Measurements from ENCODE around the gene PTPRR.
"Not testable (repeated sequence)": the region's sequence is repeated elsewhere in the genome, so short reads cannot be mapped to it uniquely, and the experiment has no call there.

Gene PTPRR

GRCh38 chr12:70838127-70838526 lies 82.4 kb downstream of the PTPRR start:
- no peak for DNase-seq

GRCh38 chr12:70837026-70837425 lies 83.5 kb downstream of the PTPRR start:
- no peak for DNase-seq

DNA sequence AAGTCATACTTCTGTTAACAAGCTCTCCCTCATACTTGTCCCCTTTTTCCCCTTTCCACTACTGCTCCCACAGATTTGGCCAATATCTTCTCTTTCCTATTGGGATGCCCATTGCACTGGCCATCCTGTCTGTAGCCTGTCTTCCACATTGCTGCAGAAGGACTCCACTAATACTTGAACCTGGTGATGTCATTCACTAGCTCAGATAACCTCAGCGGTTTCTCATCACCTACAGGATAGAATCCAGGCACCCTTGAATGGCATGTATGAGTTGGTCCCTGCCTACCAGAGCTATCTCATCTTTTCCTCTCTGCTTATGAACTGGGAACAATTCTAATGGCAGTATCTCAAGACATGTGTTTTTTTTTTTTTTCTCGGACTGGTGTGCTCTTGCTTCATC lies 84.6 kb downstream of the PTPRR start:
- DNase-seq, result no peak

DNA sequence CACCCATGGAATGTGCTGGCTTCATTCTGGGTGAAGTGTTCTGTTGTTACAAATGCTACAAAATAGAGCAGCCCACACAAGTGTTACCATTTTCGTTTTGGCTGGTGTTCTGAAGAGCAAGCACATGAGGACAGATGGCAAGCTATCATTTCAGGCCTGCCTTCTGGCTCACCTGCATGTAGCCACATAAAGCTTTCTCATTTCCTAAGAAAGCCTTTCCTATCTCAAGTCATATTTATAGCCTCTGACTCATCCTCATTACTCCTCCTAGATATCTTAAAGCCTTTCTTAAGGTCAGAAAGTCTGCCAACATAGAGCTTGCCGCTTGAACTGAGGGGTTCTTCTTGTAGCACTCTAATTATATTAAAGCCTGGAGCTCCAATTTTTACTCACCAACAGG lies 89.0 kb downstream of the PTPRR start:
- DNase-seq, result no peak

GRCh38 chr12:70830221-70831061 lies 90.1 kb downstream of the PTPRR start:
- DNase-seq, result no peak

DNA sequence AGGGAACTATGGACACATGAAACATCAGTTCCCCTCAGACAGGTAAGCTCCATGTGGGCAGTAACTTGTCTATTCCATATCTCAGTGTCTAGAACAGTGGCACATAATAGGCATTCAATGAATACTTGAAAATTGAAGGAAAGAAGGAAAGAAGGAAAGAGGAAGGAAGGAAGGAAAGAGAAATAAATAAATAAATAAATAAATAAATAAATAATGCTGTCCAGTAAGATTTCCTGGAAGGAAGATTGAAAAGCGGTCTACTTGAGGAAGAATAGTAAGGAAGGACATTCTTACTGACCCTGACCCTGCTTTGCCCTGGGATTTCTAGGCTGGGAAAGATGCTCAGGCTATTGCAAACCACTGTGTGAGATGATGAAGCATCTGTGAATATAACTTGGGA lies 91.5 kb downstream of the PTPRR start:
- no peak for DNase-seq

DNA sequence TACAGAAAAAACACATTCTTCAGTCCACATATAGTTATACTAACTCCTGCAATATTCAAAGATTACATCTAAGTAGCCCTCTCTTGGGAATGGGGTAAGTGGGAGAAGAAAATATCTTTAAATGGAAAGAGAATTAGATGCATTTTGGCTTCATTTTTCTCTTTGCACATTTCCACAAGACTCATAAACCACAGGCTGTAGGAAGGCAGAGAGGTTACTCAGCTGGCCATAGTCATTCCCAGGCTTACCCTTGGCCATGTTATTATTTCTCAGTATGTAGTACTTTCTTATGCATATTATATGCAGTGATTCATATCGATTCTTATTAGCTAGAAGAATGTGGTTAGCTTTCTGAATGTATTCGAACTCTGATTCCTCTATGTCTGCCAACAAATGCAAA lies 92.2 kb downstream of the PTPRR start:
- no peak for DNase-seq

GRCh38 chr12:70826156-70826555 lies 94.4 kb downstream of the PTPRR start:
- DNase-seq, result no peak

GRCh38 chr12:70824511-70824910 lies 96.0 kb downstream of the PTPRR start:
- no peak for DNase-seq

GRCh38 chr12:70823182-70823976 lies 97.2 kb downstream of the PTPRR start:
- no peak for DNase-seq

DNA sequence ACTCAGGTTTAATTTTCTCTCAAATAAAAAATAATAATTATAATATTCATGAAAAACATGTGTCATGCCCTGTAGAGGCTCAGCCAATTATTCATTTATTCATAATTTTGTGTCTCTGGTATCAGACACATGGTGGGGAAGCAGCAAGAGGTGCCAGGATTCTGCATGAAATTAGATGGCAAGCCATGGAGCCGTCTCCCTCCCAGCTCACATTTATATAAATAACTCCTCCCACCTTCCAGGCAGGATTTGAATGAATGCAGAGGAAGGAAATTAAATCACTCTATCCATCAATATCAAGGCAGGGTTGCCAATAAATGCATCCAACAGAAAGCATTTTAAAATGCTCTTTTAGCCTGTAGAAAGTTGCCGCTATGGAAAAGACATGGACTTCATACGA lies 98.1 kb downstream of the PTPRR start:
- no peak for DNase-seq

DNA sequence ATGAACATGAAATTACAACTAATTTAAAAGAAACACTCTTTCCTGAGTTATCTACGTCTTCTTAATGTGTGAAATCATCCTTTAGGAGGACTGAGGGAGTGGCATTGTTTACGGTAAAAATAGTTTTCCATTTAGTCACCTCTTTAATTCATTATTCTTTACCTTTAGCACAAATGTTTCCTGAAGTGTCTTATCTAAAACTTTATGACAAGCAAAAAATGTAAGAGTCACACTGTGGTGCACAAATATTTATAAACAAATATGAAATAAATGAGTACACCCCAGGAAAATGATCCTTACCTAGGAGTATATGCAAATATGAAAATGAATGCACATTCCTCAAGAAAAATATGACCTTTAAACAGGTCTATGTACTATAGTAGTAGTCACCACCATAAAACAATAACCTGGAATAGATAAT lies 104.6 kb downstream of the PTPRR start:
- DNase-seq, result no peak

GRCh38 chr12:70815056-70815455 lies 105.5 kb downstream of the PTPRR start:
- no peak for DNase-seq

DNA sequence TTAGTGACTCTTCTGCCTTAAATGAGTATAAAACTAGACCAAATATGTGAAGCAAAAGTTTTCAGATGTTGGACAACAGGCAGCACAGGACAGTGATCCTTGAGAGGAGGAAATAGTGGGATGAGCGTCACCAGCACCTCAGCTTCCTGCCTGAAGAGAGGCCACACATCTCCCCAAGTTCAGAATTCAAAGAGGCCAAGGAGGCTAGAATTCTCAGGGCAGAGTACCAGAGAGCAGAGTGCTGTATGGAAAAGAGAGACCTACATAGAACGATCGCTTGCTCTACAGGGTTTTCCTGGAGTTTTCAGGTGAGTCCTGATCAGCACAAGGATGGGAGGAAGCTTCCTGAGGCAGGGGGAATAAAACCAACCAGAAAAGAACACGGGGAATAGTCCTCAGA lies 107.0 kb downstream of the PTPRR start:
- DNase-seq, result no peak

DNA sequence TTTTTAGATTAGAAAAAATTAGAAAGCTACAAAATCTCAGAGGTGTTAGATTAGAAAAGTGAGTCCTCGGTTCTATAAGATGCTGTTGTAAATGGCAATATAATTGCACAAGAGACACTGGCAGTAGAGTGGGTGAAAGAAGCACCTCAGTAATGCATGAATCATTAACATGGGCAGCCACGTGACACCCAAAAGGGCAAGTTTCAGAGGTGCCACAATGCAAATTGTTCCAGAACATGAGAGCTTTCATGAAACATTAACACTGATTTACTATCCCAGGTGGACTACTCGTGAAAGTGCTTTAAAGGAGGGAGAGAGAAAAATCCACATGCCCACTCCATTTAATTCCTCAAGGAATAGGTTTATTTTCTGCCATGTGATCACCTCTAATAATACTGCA lies 108.4 kb downstream of the PTPRR start:
- no peak for DNase-seq

GRCh38 chr12:70809887-70810286 lies 110.7 kb downstream of the PTPRR start:
- DNase-seq, result no peak

- DNase-seq, result not testable (repeated sequence)
Observed at GRCh38 chr12:70807993-70808392, 112.5 kb downstream of the PTPRR start.

GRCh38 chr12:70806827-70807226 lies 113.7 kb downstream of the PTPRR start:
- no peak for DNase-seq

GRCh38 chr12:70806043-70806442 lies 114.5 kb downstream of the PTPRR start:
- no peak for DNase-seq

GRCh38 chr12:70798016-70798783 lies 122.3 kb downstream of the PTPRR start:
- DNase-seq, result no peak

GRCh38 chr12:70796989-70797388 lies 123.5 kb downstream of the PTPRR start:
- DNase-seq, result no peak

- DNase-seq, result no peak
Observed at GRCh38 chr12:70795608-70796007, 124.9 kb downstream of the PTPRR start.

DNA sequence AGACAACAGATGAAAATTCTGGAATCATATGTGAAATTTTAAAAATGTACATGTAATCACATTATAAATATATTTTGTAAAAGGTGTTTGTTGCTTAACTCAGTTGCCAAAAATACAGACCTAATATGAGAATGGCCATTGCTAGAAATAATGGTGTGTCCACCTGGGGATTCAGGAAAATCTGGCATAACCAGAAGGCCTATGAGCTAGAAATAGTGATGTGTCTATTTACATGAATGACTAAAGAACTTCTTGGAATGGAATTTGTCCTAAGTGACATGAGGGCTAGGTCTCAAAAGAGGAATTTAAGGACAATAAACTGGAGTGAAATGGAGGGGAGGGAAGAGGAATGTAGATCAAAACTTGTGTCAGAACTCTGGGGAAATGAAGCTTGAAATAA lies 126.4 kb downstream of the PTPRR start:
- no peak for DNase-seq

- DNase-seq, result no peak
Observed at GRCh38 chr12:70788774-70789173, 131.8 kb downstream of the PTPRR start.
